AG04450 (cell line): ENCODE measurements around the gene TPD52L1. TPM values are rescaled to one million over a fixed set of nuclear protein-coding genes. Genes with fewer than 3 reads are reported as not detected.

ENCODE experiments used
- CTCF ChIA-PET: fragments of 300-600, 350-600 bp; formaldehyde crosslinking; extraction: SDS; loops from one replicate; lab custom pipeline; 2022; ENCODE audit warnings: antibody characterized with exemption, inconsistent platforms; lab: Charles Lee
- POLR2A ChIA-PET: fragments of 350-600 bp; formaldehyde crosslinking; extraction: SDS; loops from one replicate; lab custom pipeline; 2021; ENCODE audit warnings: antibody characterized with exemption, inconsistent platforms; lab: Yijun Ruan, JAX
- DNase-seq: peaks from one replicate; pipeline ENCODE4 v3.0.0-alpha.2; 2011; ENCODE audit warnings: low read depth, low spot score
- H3K27ac ChIP-seq: one replicate; pipeline ENCODE4 v1.5.1; 2012; ENCODE audit warnings: low read depth, low read length, control low read depth
- H3K27me3 ChIP-seq: one replicate; pipeline ENCODE4 v1.6.0; 2012; ENCODE audit warnings: low read length; ENCODE audit not compliant: control insufficient read depth, insufficient read depth
- H3K4me3 ChIP-seq: 2 replicates; pipeline ENCODE4 v1.5.1; 2011; ENCODE audit warnings: mild to moderate bottlenecking, low read depth, low read length, control low read depth
- H3K9me3 ChIP-seq: 2 replicates; pipeline ENCODE4 v1.5.1; 2012; ENCODE audit warnings: low read length; ENCODE audit not compliant: control insufficient read depth, insufficient read depth
- CTCF ChIP-seq: IDR thresholded peaks from 2 replicates; pipeline ENCODE4 v1.5.1; 2011; ENCODE audit warnings: low read depth, low read length, control low read depth, inconsistent platforms
- polyA plus RNA-seq: library from polyadenylated mRNA; depleted of rRNA; stranded (reverse); fragments of >200 nt; gene quantifications from 2 replicates; pipeline ENCODE4 v1.2.3, GENCODE V29; 2011; rRNA removed

The TPD52L1 gene
- polyA plus RNA-seq, 1 experiment, result 11.1 TPM

GRCh38 chr6:125310994-125311649, 157.5 kb downstream of the TPD52L1 start:
- ChIA-PET POLR2A (no interaction called here), CTCF (interaction anchor here (0.5 to 6.8 kb wide), 26 partner anchors 9 to 859 kb away, joined by 3 to 137 read pairs (median 4); partner anchors contain the start of genes HDDC2, HINT3 and TPD52L1)
- peak; percentile 15 for DNase-seq
- Histone ChIP-seq H3K27me3 (peaks cover 2% of the 10 kb centered on the region), H3K27ac (no peak overlapping the region), H3K9me3 (no peaks in the 10 kb centered on the region), H3K4me3 (no peak overlapping the region)
- peak; percentile 73 for TF ChIP-seq CTCF

- no peak for DNase-seq
These were observed 158.9 kb downstream of the TPD52L1 start for GRCh38 chr6:125312478-125312877.

GRCh38 chr6:125312950-125313349, 159.4 kb downstream of the TPD52L1 start:
- CTCF ChIA-PET, result interaction anchor here (0.8 to 6.8 kb wide), 15 partner anchors 11 to 661 kb away, joined by 4 to 137 read pairs (median 9); partner anchors contain the start of genes HDDC2, HINT3 and TPD52L1

More at GRCh38 chr6:125312478-125312877, 158.9 kb downstream of the TPD52L1 start:
- Histone ChIP-seq H3K9me3 (no peaks in the 10 kb centered on the region), H3K4me3 (no peak overlapping the region), H3K27ac (no peak overlapping the region), H3K27me3 (peaks cover 2% of the 10 kb centered on the region)
- POLR2A ChIA-PET, result no interaction called here
- no peak for TF ChIP-seq CTCF
- CTCF ChIA-PET, result interaction anchor here (0.9 to 6.8 kb wide), 14 partner anchors 10 to 662 kb away, joined by 3 to 137 read pairs (median 8); partner anchors contain the start of genes HINT3 and TPD52L1

More at GRCh38 chr6:125312950-125313349, 159.4 kb downstream of the TPD52L1 start:
- no peak overlapping the region for H3K27ac ChIP-seq
- H3K4me3 ChIP-seq, result no peak overlapping the region
- no peaks in the 10 kb centered on the region for H3K9me3 ChIP-seq
- POLR2A ChIA-PET, result no interaction called here
- TF ChIP-seq CTCF, result no peak
- H3K27me3 ChIP-seq, result peaks cover 2% of the 10 kb centered on the region
- DNase-seq, result no peak

Other genes with a start within 250 kb of the TPD52L1 start
- gene RNF217, start 191.3 kb upstream of the TPD52L1 start, polyA plus RNA-seq, result 21.8 and 24.6 TPM in 2 replicates
- 100 and 116 TPM in 2 replicates for gene HDDC2, start 148.2 kb downstream of the TPD52L1 start, polyA plus RNA-seq